ENCODE results near the gene AOX1.

- no peak for TF ChIP-seq EZH2 (IDR thresholded peaks at IDR 0.05; ENCODE audit: borderline replicate concordance, low read depth, low read length, severe bottlenecking)
- no peak for TF ChIP-seq CTCF (IDR thresholded peaks at IDR 0.05; ENCODE audit: borderline replicate concordance, extremely low read depth, low read length, poor library complexity, severe bottlenecking)
Measured at GRCh38 chr2:200540793-200541192, 45.0 kb upstream of the AOX1 start.

All from DND-41 (cell line).